Measurements from ENCODE around the gene FDX2. TPM values are rescaled to one million over a fixed set of nuclear protein-coding genes. Genes with fewer than 3 reads are reported as not detected.

FDX2 gene
- total and polyA plus RNA-seq, 2 donors (not counting 3 experiments of a cell fraction or from before 2014, with no cell fraction given): 20.5 to 59.8 TPM

- Histone ChIP-seq H4K20me1 (replicated peaks; ENCODE audit: control insufficient read depth, extremely low read depth, insufficient read depth, low read length) (no peaks in the 10 kb centered on the region), H2AFZ (ENCODE audit: low read depth, low read length) (peak overlapping the region; percentile 6), H3K9ac (replicated peaks; ENCODE audit: extremely low read depth, insufficient read depth, low read length) (no peak overlapping the region), H3K9me1 (replicated peaks; ENCODE audit: control insufficient read depth, extremely low read depth, insufficient read depth, low read length) (no peaks in the 10 kb centered on the region), H3K9me3 (replicated peaks; ENCODE audit: control insufficient read depth, insufficient read depth, low read length) (no peaks in the 10 kb centered on the region), H3K4me3 (replicated peaks in 1 of 3; ENCODE audit: insufficient read depth in 1 of 3, low read depth in 1 of 3, low read length in 3 of 3) (peak overlapping the region in 2 of 3 experiments; percentile 10 to 20), H3K4me2 (ENCODE audit: insufficient read depth, low read length) (peak overlapping the region; percentile 43), H3K27ac (ENCODE audit: insufficient read depth, low read depth, low read length) (no peak overlapping the region), H3K4me1 (ENCODE audit: control insufficient read depth, extremely low read depth, insufficient read depth, low read length) (peaks cover 28% of the 10 kb centered on the region), H3K36me3 (ENCODE audit: control insufficient read depth in 2 of 2, extremely low read depth in 1 of 2, insufficient read depth in 2 of 2, low read length in 2 of 2) (no peaks in the 10 kb centered on the region), H3K27me3 (ENCODE audit: control insufficient read depth in 2 of 2, insufficient read depth in 2 of 2, low read length in 2 of 2) (peaks cover 54 to 71% of the 10 kb centered on the region in 2 experiments), H3K79me2 (ENCODE audit: control insufficient read depth, insufficient read depth, low read length) (no peaks in the 10 kb centered on the region)
- CTCF ChIA-PET: interaction anchor here (0.6 to 3.2 kb wide), 11 partner anchors 13 to 108 kb away, joined by 3 to 18 read pairs (median 4); partner anchors contain the start of genes ICAM1 and RAVER1
- intact Hi-C loops (cut with micrococcal nuclease): loop anchor here (2.0 kb wide), 1 partner anchor 43 kb away; no protein-coding TSS in a partner anchor
- dilution Hi-C loops (cut with MboI; ENCODE audit: extremely low pct_ligation_motif_present, low sequenced_read_pairs): no loop called here
- no TSS peak for BruUV-seq (replicated peaks)
- no peak for TF ChIP-seq CTCF (IDR thresholded peaks at IDR 0.05; ENCODE audit: extremely low read depth in 1 of 2, insufficient read depth in 1 of 2, low read depth in 1 of 2, low read length in 2 of 2)
- TF ChIP-seq EZH2 (IDR thresholded peaks at IDR 0.05; ENCODE audit: borderline replicate concordance, low read depth, low read length, severe bottlenecking): peak; percentile 17
- TF ChIP-seq MAX (IDR thresholded peaks at IDR 0.05; ENCODE audit: insufficient read depth, insufficient read length): no peak
- no peak for TF ChIP-seq POLR2AphosphoS5 (IDR thresholded peaks at IDR 0.05; ENCODE audit: insufficient read depth, low read depth, low read length)
- DNase-seq (ENCODE audit: low read depth, low spot score) (no peak), FAIRE-seq (no peak)
- POLR2A ChIA-PET: interaction anchor here (2.2 kb wide), 1 partner anchor 21 kb away, joined by 15 read pairs; the partner anchor contains the start of gene ICAM1
These were observed 24.1 kb downstream of the FDX2 start for GRCh38 chr19:10291554-10292205.
